GM19043 (cell line): ENCODE measurements around the gene VSIG10L2.

ENCODE experiments used
- ATAC-seq: cut with Tn5 transposase; IDR thresholded peaks from one replicate; pipeline ENCODE4 v1.9.1; 2021; ENCODE audit warnings: low read depth; ENCODE audit not compliant: unreplicated experiment

VSIG10L2 gene

DNA sequence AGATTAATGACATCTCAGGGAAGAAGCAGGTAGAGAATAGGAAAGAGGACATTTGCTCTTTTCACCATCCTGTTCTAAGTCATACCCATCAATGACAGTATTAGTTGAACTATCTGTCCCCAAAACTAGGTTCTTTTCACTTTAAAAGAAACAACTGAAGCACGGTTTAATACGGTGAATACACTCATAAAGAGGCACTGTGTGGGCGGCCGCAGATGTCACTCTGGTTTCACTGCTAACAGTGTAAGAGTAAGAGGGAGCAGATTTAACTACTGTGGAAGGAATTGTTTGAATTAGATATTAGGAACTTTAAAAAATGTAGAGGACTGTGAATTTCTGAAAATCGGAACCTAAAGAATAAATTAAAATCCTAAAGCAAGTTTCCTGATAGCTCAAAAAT lies 49.5 kb downstream of the VSIG10L2 start:
- ATAC-seq: no peak

DNA sequence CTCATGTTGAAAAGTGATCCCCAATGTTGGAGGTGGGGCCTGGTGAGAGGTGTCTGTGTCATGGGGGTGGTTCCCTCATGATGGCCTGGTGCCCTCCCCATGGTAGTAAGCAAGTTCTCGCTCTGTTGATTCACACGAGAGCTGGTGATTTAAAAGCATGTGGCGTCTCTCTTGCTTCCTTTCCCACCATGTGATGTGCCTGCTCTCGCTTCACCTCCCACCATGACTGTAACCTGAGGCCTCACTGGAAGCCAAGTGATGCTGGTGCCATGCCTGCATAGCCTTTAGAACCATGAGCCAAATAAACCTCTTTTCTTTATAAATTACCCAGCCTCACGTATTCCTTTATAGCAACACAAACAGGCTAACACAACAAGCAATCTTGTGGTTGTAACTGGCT lies 52.4 kb downstream of the VSIG10L2 start:
- ATAC-seq: no peak

DNA sequence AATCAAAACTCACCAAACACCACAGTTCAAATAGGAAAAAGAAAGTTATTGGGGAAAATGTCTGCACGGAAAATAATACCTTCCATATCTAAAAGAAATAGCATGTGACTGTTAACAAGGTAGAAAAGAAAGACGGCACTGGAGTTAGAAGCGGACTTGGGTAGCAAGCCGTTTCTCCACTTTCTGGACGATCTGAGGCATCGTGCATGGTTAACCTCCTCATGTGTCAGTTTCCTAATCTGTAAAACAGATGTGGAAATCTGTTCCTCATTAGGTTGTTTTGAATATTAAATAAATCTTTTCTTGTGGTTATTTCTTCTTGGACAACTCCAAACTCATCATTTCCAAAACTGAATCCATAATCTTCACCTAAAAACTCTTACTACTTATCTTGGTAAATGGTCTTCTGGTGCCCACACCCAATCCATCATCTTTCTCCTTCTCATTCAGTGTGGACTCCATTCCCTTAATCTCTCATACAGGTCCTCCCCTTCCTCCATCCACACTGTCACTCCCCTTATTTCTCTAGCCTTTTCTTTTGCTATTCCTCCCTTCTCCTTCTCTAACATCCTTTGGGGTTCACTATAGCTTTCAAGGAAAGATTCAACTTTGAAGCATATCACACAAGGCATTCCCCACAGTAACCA lies 53.5 kb downstream of the VSIG10L2 start:
- ATAC-seq: no peak

DNA sequence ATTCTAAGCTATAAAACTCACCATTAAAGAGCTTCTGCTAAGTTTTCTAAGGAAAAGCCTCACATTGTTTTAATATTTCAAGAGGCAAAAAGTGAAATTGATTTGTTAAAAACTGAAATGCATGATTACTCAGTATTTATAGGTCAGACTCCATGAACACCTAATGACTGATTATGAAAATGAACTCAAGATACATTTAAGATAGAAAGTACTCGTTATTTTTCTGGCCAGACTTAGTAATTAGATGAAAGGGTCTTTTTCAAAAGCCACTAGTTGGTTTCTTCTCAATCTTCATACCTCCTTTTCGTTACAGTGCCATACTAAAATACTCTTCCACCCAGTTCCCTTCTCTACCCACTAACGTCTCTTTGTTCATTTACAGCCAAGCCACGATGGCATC lies 56.3 kb downstream of the VSIG10L2 start:
- ATAC-seq: no peak
